GM19328 (cell line): ENCODE measurements around the gene TNPO2.
"Not testable (repeated sequence)": the region's sequence is repeated elsewhere in the genome, so short reads cannot be mapped to it uniquely, and the experiment has no call there.

Source experiments
- ATAC-seq: cut with Tn5 transposase; IDR thresholded peaks from one replicate; pipeline ENCODE4 v1.9.1; 2021; ENCODE audit warnings: mild to moderate bottlenecking, moderate library complexity; ENCODE audit not compliant: unreplicated experiment

Gene TNPO2

DNA sequence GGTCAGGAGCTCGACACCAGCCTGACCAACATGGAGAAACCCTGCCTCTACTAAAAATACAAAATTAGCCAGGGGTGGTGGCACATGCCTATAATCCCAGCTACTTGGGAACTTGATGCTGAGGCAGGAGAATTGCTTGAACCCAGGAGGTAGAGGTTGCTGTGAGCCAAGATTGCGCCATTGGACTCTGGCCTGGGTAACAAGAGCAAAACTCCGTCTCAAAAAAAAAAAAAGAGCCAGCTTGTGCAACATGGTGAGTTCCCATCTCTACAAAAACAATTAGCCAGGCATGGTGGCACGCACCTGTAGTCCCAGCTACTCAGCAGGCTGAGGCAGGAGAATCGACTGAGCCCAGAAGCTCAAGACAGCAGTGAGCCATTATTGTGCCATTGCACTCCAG lies 45.7 kb downstream of the TNPO2 start:
- not testable (repeated sequence) for ATAC-seq

DNA sequence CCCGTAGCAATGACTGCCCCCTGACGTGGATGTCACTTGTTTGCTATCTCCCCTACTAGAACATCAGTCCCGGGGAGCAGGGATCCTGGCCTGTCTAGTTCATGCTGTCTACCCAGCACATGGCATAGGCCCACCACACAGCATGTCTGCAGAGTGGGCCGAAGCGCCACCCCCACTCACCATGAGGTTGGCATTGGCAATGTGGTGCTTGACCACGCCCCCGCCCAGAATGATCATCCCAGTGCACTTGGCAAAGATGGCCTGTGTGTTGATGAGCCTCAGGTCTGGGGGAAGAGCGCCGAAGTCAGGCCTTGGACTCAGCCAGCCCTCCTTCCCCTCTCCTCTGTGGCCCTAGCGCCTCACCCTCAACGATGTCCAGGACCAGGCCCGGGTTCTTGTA lies 46.8 kb downstream of the TNPO2 start:
- no peak for ATAC-seq

DNA sequence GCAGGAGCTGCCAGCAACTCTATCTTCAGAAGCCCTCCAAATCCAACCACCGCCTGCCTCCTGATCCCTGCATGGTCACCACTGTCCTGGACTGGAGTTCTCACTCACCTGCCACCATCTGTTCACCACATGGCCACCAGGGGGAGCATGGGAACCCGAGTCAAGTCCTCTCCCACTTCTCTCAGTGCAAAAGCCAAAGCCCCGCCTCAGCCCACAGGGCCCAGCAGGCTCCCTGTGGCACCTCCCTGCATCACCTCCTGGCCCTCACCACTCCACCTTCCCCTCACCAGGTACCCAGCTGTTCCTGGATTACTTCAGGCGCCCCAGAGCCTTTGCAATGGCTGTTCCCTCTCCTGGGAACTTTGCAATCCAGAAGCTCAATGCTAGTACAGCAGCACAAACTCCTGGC lies 47.3 kb downstream of the TNPO2 start:
- ATAC-seq: no peak

DNA sequence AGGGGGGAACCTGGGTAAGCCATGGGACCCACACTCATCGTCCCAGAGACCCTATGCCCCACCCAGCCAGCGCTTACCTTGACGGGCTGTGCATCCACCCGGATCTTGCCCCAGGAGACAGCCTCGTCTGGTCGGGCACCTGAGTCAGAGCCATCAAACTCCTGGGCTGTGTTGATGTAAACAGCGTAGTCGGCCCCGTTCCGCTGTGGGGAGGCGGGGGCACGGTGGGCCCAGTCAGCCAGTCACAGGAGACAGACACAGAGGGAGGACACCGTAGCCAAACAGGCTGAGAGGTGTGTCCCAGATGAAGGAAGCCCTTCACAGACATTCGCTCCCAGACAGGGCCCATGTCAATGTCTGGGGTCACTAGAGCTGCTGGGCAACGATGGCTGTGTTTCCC lies 47.8 kb downstream of the TNPO2 start:
- ATAC-seq: no peak

DNA sequence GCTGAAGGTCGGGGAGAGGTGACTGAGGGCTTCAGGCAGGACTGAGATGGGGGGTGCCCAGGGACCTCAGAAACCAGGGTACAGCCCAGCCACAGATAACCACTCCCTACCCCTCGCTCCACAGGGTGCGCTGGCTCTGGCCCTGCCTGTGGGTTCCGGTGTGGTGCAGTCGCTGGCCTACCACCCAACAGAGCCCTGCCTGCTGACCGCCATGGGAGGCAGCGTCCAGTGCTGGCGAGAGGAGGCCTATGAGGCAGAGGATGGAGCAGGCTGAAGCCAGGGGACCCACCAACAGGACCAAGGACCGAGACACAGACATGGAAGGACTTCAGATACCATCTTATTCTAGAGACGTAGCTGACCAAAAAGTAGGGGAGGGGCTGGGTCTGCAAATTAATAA lies 48.3 kb downstream of the TNPO2 start:
- ATAC-seq: no peak

DNA sequence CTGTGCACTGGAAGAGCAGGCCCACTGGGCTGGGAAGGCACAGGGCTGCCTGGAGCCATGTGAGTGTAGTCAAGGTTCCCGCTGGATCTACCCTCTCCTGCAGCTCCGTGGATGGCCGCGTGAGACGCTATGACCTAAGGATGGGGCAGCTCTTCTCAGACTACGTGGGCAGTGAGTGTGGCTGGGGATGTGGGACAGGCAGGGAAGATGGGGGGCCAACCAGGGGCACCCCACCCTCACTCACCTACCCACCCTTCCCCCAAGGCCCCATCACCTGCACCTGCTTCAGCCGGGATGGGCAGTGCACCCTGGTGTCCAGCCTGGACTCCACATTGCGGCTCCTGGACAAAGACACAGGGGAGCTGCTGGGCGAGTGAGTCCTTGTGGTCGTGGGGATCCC lies 51.0 kb downstream of the TNPO2 start:
- no peak for ATAC-seq

DNA sequence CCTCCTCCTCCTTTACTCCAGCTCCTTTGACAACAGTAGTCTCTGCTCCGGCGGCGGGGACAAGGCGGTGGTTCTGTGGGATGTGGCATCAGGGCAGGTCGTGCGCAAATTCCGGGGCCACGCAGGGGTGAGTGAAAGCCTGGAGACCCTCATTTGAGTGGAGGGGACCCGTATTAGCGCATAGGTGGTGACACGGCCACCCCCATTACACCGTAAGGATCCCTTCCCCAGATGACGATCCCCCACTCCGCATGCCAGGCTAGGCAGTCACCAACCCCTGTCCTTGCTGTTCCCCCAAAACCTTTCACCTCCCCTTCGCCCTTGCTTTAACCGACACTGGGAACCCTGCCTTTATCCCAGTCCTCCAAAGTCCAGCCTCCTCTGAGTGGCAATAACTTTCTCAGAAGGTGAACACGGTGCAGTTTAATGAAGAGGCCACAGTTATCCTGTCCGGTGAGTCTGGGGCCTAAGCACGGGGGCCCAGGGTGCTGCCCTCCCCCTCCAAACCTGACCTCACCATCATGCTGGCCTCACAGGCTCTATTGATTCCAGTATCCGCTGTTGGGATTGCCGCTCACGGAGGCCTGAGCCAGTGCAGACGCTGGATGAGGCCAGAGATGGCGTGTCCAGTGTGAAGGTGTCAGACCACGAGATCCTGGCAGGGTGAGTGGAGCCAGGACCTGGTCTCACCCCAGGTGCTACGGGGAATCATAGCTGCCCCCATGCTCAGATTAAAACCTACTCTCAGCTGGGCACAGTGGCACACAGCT lies 53.4 kb downstream of the TNPO2 start:
- ATAC-seq: no peak

DNA sequence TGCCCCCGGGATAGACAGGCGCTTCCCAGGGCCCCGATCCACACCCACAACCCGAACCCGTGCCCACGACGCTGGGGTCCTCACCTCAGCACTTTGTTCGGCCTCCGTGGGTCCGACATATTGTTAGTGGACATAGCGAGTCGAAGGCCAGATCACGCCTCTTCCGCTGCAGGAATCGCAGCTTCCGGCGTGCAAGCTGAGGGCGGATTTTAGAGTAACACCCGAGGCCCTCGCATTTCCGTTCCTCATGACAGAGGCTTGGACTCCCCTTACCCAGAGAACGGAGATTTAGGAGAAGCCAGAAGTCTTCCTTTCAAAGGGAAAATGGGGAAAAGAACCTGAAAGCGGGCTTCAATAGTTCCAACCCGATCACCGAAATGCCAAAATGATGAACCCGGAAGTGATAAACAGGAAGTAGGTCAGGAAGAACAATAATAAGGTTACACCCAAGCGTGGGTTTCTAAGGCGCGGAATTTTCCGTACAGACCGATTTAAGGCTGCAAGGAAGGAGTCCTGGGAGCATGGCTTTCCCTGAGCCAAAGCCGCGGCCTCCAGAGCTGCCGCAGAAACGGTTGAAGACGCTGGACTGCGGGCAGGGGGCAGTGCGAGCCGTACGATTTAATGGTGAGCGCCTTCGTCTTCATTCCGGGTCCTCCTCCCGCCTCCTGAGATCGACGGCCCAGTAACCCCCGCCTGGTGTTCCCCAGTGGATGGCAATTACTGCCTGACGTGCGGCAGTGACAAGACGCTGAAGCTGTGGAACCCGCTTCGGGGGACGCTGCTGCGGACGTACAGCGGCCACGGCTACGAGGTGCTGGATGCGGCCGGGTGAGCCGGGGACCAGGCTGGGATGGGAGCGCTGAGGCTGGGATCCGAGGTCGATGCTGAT lies 54.2 kb downstream of the TNPO2 start:
- ATAC-seq: no peak

DNA sequence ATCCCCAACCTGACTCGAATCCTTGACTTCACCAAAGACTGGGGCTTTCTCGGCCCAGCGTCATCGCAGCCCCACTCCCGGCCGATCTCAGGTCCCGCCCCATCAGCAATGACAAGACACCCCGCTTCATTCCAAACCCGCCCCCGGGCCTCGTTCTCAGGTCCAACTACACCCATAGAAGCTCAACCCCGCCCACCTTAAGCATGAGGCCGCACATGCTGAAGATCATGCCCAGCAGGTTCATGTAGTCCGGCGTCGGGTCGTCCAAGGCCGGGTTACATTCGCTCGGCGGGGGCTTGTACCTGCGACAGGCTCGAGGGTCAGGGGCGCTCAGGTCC lies 54.8 kb downstream of the TNPO2 start:
- ATAC-seq: no peak

DNA sequence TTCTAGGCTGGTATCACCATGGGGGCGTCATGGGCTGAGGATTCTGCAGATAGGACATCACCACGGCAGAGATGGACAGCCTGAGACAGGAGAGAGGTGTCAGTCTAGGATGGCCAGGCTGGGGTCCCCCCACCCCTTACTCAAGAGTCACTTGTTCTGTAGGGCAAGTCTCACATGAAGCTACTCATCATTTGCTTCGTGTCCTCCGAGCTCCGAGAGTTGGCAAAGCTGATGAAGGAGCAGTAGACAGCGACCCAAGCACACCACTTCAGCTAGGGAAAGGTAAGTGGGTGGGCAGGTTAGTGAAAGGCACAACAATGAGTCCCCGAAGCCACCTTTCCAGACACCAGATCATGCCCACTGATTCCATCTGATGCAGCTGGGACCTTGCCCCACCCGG lies 55.4 kb downstream of the TNPO2 start:
- ATAC-seq: no peak

DNA sequence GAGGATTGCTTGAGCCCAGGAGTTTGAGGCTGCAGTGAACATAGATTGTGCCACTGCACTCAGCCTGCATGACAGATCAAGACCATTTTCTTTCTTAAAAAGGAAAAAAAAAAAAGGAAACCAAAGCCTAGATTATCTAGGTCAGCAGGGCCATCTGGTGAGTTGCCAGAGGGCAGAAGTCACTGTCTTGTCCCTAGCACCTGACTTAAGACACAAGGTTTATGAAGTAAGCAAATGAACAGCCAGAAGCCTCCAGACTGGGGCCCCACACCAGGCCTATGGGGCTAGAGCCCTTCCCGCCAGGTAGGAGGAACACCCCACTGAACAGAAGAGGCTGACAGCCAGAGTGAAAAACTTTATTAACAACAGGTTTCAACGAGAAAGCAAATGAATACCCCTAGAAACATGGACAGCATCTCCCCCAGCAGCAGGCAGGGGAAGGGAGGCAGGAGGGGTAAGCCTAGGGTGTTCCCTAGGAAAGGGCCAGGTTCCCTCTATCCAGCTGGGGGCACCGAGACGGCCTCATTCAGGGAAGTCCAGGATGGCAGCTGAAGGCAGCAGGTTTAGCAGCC lies 55.9 kb downstream of the TNPO2 start:
- no peak for ATAC-seq

DNA sequence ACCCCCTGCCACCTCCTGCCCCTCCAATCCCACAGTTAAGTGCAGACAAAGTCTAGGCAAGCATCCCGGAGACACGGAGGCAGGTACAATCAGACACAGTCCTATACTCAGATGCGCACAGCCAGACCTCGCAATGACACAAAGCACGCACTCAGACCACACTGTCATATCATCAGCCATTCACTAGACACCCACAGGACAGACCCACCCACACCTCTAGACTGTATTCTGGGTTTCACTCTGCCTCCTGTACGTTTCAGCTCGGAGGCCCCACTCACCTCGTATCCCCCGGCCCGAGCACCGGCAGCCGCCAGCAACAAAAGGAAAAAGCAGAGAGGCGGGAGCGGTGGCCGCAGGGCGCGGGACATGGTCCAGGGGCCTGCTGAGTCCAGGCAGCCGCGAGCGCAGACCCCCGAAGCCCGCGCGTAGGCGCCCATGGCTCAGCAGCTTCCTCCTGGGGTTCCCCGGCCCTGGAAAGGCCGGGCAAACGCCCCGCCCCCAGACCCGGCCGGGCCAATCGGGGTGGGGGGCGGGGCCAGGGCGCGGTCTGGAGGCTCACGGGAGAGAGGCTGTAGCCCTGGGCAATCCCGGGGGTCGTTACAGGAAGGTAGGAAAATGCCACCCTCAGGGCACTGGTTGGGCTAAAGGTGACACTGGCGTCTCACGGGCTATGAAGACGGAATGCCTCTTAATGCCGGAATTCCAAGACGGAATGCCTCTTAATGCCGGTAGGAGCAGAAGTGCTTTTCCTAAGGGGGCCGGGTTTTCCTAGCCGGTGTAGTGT lies 57.3 kb downstream of the TNPO2 start, which contains the start of the genes MAN2B1 and WDR83:
MAN2B1 (minus strand) TSS at position 478 of the 784 bp plus-strand sequence; CDS start at position 437, 41 bp downstream.
WDR83 (plus strand) TSS at position 543 of the 784 bp plus-strand sequence. CDS start 2,984 bp downstream, outside the sequence.
- no peak for ATAC-seq

DNA sequence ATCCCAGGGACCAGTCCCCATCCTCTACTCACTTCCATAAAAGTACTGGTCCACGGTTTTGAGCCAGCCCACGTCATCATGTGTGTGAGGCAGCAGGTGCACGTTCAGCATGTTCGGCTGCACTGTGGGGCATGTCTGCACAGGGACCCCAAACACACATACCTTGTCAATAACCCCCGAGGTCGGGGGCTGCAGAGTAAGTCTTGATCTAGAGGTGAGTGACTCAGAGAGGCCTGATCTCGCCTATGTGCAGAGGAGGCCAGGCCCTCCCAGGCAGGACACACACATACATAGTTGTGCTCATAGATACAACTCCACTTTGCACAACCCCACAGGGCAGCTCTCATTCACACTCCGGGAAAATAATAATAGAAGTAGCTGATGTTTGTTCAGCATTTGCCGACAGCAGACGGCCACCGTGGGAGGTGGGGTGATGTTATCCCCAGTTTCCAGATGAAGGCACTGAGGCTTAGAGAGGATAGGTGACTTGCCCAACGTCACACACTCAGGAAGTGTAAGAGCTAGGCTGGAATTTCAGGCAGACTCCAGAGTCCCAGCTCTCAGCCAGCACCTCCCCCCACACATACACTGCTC lies 58.0 kb downstream of the TNPO2 start:
- ATAC-seq: no peak

DNA sequence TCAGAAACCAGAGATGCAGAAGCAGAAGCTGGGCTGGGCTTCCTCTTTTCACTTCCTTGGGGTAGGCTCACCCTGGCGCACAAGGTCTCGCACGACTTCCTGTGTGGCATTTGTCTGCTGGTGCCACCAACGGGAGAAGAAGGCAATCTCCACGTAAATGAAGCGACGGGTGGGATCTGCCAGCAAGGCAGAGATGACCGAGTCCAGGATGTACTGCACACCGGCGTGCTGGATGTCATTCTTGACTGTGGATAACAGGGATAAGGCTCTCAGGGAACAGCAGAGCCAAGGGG lies 58.5 kb downstream of the TNPO2 start:
- ATAC-seq: no peak

DNA sequence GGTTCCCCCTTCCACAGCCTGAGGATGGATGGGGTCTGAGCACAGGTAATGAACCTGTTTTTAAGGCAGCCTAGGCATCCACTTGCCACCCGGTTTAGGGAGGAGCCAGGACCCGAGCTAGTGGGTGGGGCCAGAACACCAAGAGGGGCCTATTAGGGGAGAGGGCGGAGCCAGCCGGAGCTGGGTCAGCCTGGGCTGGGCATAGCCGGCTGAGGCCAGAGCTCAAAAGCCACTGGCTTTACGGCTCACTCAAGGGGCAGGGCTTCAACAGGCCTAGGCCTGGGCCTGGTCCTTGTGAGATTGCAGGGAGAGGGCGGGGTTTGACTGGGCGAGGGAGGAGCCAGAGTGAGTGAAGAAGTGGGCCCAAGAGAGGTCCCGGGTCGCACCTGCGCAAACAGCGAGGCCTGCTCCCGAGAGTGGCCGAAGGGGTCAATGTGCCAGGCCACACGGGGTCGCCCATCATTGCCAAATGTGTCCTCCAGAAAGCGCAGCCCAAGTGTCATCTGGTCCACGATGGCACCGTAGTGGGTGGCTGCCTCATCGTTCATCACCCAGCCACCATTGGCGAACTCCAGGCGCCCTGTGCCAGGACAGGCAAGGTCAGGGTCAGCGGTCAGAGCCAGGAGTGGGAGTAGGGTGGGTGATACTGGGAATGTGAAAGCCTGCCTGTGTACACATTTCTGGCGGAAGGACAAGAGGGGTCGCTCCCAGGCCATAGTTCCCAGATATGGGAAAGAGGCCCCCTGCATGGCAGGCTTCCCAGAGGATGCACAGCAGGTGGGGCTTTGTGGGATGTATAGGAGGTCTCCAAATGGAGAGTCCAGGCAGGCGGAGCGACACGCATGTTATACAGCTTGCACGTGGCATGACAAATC lies 59.1 kb downstream of the TNPO2 start:
- no peak for ATAC-seq

DNA sequence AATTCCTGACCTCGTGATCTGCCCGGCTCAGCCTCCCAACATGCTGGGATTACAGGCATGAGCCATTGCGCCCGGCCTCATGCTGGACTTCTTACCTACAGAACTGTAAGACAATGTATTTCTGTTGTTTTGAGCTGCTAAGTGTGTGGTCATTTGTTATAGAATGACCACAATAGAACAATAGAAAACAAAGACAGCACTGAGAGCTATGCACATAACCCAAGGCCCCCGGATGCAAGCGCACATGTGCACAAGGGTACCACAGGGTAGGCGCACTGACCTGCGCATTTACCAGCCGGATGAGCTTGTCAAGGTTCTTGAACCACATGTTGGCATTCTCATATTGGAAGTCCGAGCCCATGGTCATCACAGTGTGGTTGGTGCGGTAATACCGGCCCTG lies 62.8 kb downstream of the TNPO2 start:
- no peak for ATAC-seq

DNA sequence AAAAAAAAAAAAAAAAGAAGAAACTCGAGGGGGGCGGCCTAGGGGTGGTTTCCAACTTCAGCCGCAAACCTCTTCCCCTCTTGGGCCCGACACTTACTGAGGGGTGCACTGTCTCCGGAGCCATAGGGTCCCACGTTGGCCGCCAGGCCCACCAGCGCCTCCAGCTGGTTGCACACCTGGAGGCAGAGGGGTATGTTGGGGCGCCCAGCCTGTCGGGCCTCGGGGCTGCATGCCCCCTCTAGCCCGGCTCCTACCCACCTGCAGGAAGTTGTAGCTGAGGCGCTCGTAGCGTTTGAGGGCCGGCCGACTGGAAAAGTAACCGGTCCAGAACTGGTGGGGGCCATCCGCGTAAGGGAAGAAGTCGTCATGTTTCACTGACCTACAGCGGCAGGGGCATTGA lies 65.8 kb downstream of the TNPO2 start:
- no peak for ATAC-seq

DNA sequence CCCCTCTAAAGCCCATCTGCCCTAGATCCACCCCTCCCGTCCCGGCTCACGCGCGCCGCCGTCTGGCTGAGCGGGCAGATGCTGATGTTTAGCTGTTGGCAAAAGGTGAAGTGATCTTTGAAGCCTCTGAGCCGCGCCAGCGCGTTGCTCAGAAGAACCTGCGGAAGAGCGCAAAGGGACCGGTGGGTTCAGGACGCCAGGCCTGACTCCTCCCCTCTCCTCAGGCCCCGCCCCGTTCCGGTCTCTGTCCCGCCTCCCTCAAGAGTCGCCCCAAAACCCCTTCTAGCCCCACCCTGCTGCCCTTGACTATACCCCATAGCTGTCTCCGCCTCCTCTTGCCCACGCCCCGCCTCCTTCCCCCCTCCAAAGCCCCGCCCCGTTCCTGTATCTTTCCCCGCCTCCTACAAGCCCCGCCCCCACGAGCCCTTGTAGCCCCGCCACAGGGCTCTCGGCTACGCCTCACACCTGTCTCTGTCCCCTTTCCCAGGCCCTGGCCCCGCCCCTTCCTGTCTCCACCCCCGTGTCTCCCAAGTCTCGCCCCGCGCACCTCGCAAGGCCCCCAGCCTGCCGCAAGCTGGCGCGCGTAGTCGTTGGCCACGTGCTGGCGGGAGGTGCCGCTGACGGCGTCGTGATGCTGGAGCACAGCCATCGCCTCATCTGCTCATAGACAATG lies 66.7 kb downstream of the TNPO2 start:
- no peak for ATAC-seq

DNA sequence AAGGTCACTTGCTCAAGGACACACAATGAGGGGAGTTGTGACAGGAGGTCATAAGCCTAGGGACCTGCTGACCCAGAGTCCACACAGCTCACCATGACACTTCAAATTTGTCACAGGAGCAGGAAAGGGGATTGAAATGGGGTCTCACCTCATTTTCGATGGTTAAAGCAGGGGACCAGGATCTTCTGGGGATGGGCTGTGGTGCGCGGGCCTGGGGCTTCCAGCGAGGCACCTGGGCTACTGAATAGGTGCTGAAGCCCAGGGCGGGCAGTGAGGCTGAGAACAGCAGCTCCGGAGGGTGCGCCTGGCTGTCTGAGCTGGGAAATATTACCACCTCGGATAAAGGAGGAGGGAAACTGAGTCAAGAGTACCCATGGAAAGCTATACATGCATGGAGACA lies 68.2 kb downstream of the TNPO2 start:
- no peak for ATAC-seq
